HG03097 (cell line): ENCODE results near the gene GALNT10.

Experiments used
- ATAC-seq: cut with Tn5 transposase; IDR thresholded peaks from one replicate; pipeline ENCODE4 v1.9.1; 2021; ENCODE audit not compliant: unreplicated experiment, low FRiP score

GALNT10 gene

GRCh38 chr5:154372661-154373060, 182.1 kb downstream of the GALNT10 start:
- ATAC-seq = no peak

GRCh38 chr5:154373326-154373725, 182.8 kb downstream of the GALNT10 start:
- no peak for ATAC-seq

GRCh38 chr5:154373729-154374179, 183.2 kb downstream of the GALNT10 start:
- no peak for ATAC-seq

GRCh38 chr5:154374264-154374663, 183.7 kb downstream of the GALNT10 start:
- no peak for ATAC-seq

GRCh38 chr5:154375329-154376008, 184.9 kb downstream of the GALNT10 start:
- no peak for ATAC-seq

GRCh38 chr5:154376481-154376880, 185.9 kb downstream of the GALNT10 start:
- no peak for ATAC-seq

GRCh38 chr5:154377754-154378533, 187.4 kb downstream of the GALNT10 start:
- no peak for ATAC-seq

- no peak for ATAC-seq
Measured at GRCh38 chr5:154380263-154380662, 189.7 kb downstream of the GALNT10 start.

GRCh38 chr5:154384480-154385235, 194.1 kb downstream of the GALNT10 start:
- ATAC-seq = peak; percentile 96

- peak; percentile 19 for ATAC-seq
Measured at GRCh38 chr5:154385236-154385512, 194.6 kb downstream of the GALNT10 start.

- ATAC-seq = no peak
Measured at GRCh38 chr5:154386952-154387629, 196.6 kb downstream of the GALNT10 start.

- ATAC-seq = no peak
Measured at GRCh38 chr5:154388842-154389241, 198.3 kb downstream of the GALNT10 start.

- no peak for ATAC-seq
Measured at GRCh38 chr5:154390096-154390495, 199.6 kb downstream of the GALNT10 start.

GRCh38 chr5:154390746-154391359, 200.3 kb downstream of the GALNT10 start:
- no peak for ATAC-seq

GRCh38 chr5:154391788-154392187, 201.3 kb downstream of the GALNT10 start:
- no peak for ATAC-seq

GRCh38 chr5:154393850-154394249, 203.3 kb downstream of the GALNT10 start:
- no peak for ATAC-seq

- ATAC-seq = no peak
Measured at GRCh38 chr5:154394307-154394706, 203.8 kb downstream of the GALNT10 start.

- no peak for ATAC-seq
Measured at GRCh38 chr5:154395407-154396106, 205.0 kb downstream of the GALNT10 start.

GRCh38 chr5:154396128-154396527, 205.6 kb downstream of the GALNT10 start:
- ATAC-seq = no peak
